ENCODE data around the gene OLA1.

The OLA1 gene

GRCh38 chr2:174224665-174225288, 23.6 kb downstream of the OLA1 start:
- no peak for DNase-seq (ENCODE audit: low read depth)

- DNase-seq (ENCODE audit: low read depth), result no peak
These were observed 24.2 kb downstream of the OLA1 start for GRCh38 chr2:174224125-174224524.

GRCh38 chr2:174223388-174223787, 24.9 kb downstream of the OLA1 start:
- no peak for DNase-seq (ENCODE audit: low read depth)

- DNase-seq (ENCODE audit: low read depth), result no peak
These were observed 26.2 kb downstream of the OLA1 start for GRCh38 chr2:174222154-174222553.

- no peak for DNase-seq (ENCODE audit: low read depth)
These were observed 29.0 kb downstream of the OLA1 start for GRCh38 chr2:174219321-174219720.

- DNase-seq (ENCODE audit: low read depth), result no peak
These were observed 29.6 kb downstream of the OLA1 start for GRCh38 chr2:174218773-174219172.

- no peak for DNase-seq (ENCODE audit: low read depth)
These were observed 30.5 kb downstream of the OLA1 start for GRCh38 chr2:174217869-174218268.

GRCh38 chr2:174211954-174212353, 36.4 kb downstream of the OLA1 start:
- no peak for DNase-seq (ENCODE audit: low read depth)

GRCh38 chr2:174210862-174211261, 37.5 kb downstream of the OLA1 start:
- DNase-seq (ENCODE audit: low read depth), result no peak

- DNase-seq (ENCODE audit: low read depth), result no peak
These were observed 39.0 kb downstream of the OLA1 start for GRCh38 chr2:174209325-174209724.

- DNase-seq (ENCODE audit: low read depth), result no peak
These were observed 40.3 kb downstream of the OLA1 start for GRCh38 chr2:174208026-174208425.

- DNase-seq (ENCODE audit: low read depth), result no peak
These were observed 42.8 kb downstream of the OLA1 start for GRCh38 chr2:174205562-174205961.

GRCh38 chr2:174202188-174202587, 46.1 kb downstream of the OLA1 start:
- no peak for DNase-seq (ENCODE audit: low read depth)

GRCh38 chr2:174198846-174199564, 49.3 kb downstream of the OLA1 start:
- peak; percentile 80 for DNase-seq (ENCODE audit: low read depth)

GRCh38 chr2:174195253-174195652, 53.1 kb downstream of the OLA1 start:
- peak; percentile 39 for DNase-seq (ENCODE audit: low read depth)

- no peak for DNase-seq (ENCODE audit: low read depth)
These were observed 54.6 kb downstream of the OLA1 start for GRCh38 chr2:174193737-174194136.

GRCh38 chr2:174192664-174193063, 55.7 kb downstream of the OLA1 start:
- no peak for DNase-seq (ENCODE audit: low read depth)

- DNase-seq (ENCODE audit: low read depth), result no peak
These were observed 56.8 kb downstream of the OLA1 start for GRCh38 chr2:174191342-174192074.

GRCh38 chr2:174184915-174185314, 63.4 kb downstream of the OLA1 start:
- no peak for DNase-seq (ENCODE audit: low read depth)

GRCh38 chr2:174184504-174184903, 63.8 kb downstream of the OLA1 start:
- DNase-seq (ENCODE audit: low read depth), result no peak

GRCh38 chr2:174183076-174183475, 65.3 kb downstream of the OLA1 start:
- no peak for DNase-seq (ENCODE audit: low read depth)

- no peak for DNase-seq (ENCODE audit: low read depth)
These were observed 67.0 kb downstream of the OLA1 start for GRCh38 chr2:174181368-174181767.

- peak; percentile 20 for DNase-seq (ENCODE audit: low read depth)
These were observed 67.6 kb downstream of the OLA1 start for GRCh38 chr2:174180726-174181236.

All from EH (cell line).